ENCODE measurements around the gene GNAZ.
"Not testable (repeated sequence)": the region's sequence is repeated elsewhere in the genome, so short reads cannot be mapped to it uniquely, and the experiment has no call there.

Gene GNAZ

DNA sequence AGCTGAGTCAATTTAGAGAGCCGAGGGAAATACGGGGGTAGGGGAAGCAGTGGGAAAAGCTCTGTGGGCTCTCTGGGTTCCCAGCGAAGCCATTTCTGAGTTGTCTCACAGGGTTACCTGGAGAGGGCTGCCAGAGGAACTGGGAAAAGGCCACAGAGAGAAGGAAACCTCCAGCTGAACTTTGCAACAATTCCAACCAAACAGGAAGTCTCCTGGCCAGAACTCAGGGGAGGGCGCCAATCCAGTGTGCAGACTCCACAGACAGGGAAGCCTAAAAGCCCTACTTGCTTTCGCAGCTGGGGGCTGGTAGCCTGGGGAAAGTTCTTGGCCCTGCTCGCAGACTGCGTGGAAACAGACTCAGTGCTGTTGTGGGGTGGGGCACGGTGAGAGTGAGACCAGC lies 23.1 kb upstream of the GNAZ start:
- Histone ChIP-seq H3K9me3 (ENCODE audit: low read length) (peaks cover 3% of the 10 kb centered on the region), H3K27ac (ENCODE audit: low read depth, low read length) (no peak overlapping the region), H3K9ac (ENCODE audit: low read length) (no peak overlapping the region), H3K4me1 (ENCODE audit: insufficient read depth, low read length) (no peaks in the 10 kb centered on the region), H3K4me3 (ENCODE audit: low read depth in 1 of 2, low read length in 2 of 2) (no peak overlapping the region), H3K27me3 (ENCODE audit: control insufficient read depth in 1 of 2, insufficient read depth in 2 of 2, low read length in 2 of 2) (no peaks in the 10 kb centered on the region), H3K36me3 (ENCODE audit: insufficient read depth, low read length) (no peaks in the 10 kb centered on the region)

DNA sequence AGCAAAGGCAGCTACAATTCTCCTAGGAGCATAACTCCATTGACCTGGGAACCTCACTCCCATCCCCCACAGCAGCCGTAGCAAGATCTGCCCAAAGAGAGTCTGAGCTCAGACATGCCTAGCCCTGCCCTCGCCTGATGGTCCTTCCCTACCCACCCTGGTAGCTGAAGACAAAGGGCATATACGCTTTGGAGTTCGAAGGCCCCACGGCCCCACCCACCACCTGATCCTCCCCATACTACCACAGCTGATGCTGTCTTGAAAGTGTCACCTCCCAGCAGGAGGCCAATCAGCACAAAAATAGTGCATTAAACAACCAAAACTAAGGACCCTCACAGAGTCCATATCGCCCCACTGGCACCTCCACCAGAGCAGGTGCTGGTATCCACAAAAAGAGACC lies 22.6 kb upstream of the GNAZ start:
- Histone ChIP-seq H3K27ac (ENCODE audit: low read depth, low read length) (no peak overlapping the region), H3K9ac (ENCODE audit: low read length) (no peak overlapping the region), H3K9me3 (ENCODE audit: low read length) (peaks cover 3% of the 10 kb centered on the region), H3K36me3 (ENCODE audit: insufficient read depth, low read length) (no peaks in the 10 kb centered on the region), H3K27me3 (ENCODE audit: control insufficient read depth in 1 of 2, insufficient read depth in 2 of 2, low read length in 2 of 2) (no peaks in the 10 kb centered on the region), H3K4me1 (ENCODE audit: insufficient read depth, low read length) (no peaks in the 10 kb centered on the region), H3K4me3 (ENCODE audit: low read depth in 1 of 2, low read length in 2 of 2) (no peak overlapping the region)

DNA sequence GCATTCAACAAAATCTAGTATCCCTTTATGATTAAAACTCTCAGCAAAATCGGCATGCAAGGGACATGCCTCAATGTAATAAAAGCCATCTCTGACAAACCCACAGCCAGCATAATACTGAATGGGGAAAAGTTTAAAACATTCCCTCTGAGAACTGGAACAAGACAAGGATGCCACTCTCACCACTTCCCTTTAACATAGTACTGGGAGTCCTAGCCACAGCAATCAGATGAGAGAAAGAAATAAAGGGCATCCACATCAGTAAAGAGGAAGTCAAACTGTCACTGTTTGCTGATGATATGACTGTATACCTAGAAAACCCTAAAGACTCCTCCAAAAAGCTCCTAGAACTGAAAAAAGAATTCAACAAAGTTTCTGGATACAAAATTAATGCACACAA lies 19.8 kb upstream of the GNAZ start:
- H3K9ac ChIP-seq (ENCODE audit: low read length); H3K9me3 ChIP-seq (ENCODE audit: low read length); H3K27ac ChIP-seq (ENCODE audit: low read depth, low read length); H3K36me3 ChIP-seq (ENCODE audit: insufficient read depth, low read length); H3K4me3 ChIP-seq (ENCODE audit: low read depth in 1 of 2, low read length in 2 of 2); H3K27me3 ChIP-seq (ENCODE audit: control insufficient read depth in 1 of 2, insufficient read depth in 2 of 2, low read length in 2 of 2); H3K4me1 ChIP-seq (ENCODE audit: insufficient read depth, low read length): not testable (repeated sequence)

- H3K4me1 ChIP-seq (ENCODE audit: insufficient read depth, low read length): no peaks in the 10 kb centered on the region
- no peaks in the 10 kb centered on the region for H3K36me3 ChIP-seq (ENCODE audit: insufficient read depth, low read length)
- H3K9ac ChIP-seq (ENCODE audit: low read length): no peak overlapping the region
- H3K27me3 ChIP-seq (ENCODE audit: control insufficient read depth in 1 of 2, insufficient read depth in 2 of 2, low read length in 2 of 2): no peaks in the 10 kb centered on the region
- peaks cover 3% of the 10 kb centered on the region for H3K9me3 ChIP-seq (ENCODE audit: low read length)
- H3K4me3 ChIP-seq (ENCODE audit: low read depth in 1 of 2, low read length in 2 of 2): no peak overlapping the region
- H3K27ac ChIP-seq (ENCODE audit: low read depth, low read length): no peak overlapping the region
These were observed 17.1 kb upstream of the GNAZ start for GRCh38 chr22:23053051-23053707.

DNA sequence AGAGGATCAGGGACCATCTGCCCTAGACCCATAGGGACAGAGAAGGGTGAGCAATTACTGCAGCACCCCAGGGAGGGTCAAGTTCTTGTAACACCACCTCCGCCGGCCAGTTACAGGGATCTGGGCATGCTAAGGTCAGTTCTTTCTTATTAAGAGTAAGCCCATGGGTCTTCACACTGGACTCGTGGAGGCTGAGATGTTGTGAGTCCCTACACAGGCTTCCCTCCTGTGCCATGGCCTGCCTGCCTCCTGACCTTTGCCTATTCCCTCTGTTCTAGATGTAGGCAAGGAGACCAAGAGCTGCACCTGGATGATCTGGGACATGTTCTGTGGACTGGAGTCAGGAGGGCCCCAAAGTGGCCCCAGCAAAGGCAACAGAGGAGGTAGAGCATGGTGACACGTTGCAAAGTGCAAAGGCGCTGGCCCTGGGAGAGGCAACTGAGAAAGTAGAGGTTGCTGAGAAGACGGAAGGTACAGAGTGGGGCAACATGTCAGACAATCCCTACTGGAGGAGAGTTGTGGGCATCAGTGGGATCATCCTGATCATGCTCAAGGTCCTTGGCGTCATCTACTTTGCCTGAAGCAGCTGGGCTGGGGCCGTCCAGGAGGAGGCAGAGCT lies 16.3 kb upstream of the GNAZ start:
- Histone ChIP-seq H3K27ac (ENCODE audit: low read depth, low read length) (no peak overlapping the region), H3K27me3 (ENCODE audit: control insufficient read depth in 1 of 2, insufficient read depth in 2 of 2, low read length in 2 of 2) (no peaks in the 10 kb centered on the region), H3K9me3 (ENCODE audit: low read length) (no peaks in the 10 kb centered on the region), H3K4me3 (ENCODE audit: low read depth in 1 of 2, low read length in 2 of 2) (no peak overlapping the region), H3K36me3 (ENCODE audit: insufficient read depth, low read length) (no peaks in the 10 kb centered on the region), H3K4me1 (ENCODE audit: insufficient read depth, low read length) (no peaks in the 10 kb centered on the region), H3K9ac (ENCODE audit: low read length) (no peak overlapping the region)

- no peak overlapping the region for H3K4me3 ChIP-seq (ENCODE audit: low read depth in 1 of 2, low read length in 2 of 2)
- no peaks in the 10 kb centered on the region for H3K36me3 ChIP-seq (ENCODE audit: insufficient read depth, low read length)
- no peak overlapping the region for H3K9ac ChIP-seq (ENCODE audit: low read length)
- no peaks in the 10 kb centered on the region for H3K27me3 ChIP-seq (ENCODE audit: control insufficient read depth in 1 of 2, insufficient read depth in 2 of 2, low read length in 2 of 2)
- no peaks in the 10 kb centered on the region for H3K9me3 ChIP-seq (ENCODE audit: low read length)
- H3K4me1 ChIP-seq (ENCODE audit: insufficient read depth, low read length): no peaks in the 10 kb centered on the region
- no peak overlapping the region for H3K27ac ChIP-seq (ENCODE audit: low read depth, low read length)
These were observed 15.6 kb upstream of the GNAZ start for GRCh38 chr22:23054531-23055257.

GRCh38 chr22:23055449-23056179 lies 14.7 kb upstream of the GNAZ start:
- no peaks in the 10 kb centered on the region for H3K27me3 ChIP-seq (ENCODE audit: control insufficient read depth in 1 of 2, insufficient read depth in 2 of 2, low read length in 2 of 2)
- no peaks in the 10 kb centered on the region for H3K36me3 ChIP-seq (ENCODE audit: insufficient read depth, low read length)
- H3K4me3 ChIP-seq (ENCODE audit: low read depth in 1 of 2, low read length in 2 of 2): no peak overlapping the region
- no peaks in the 10 kb centered on the region for H3K9me3 ChIP-seq (ENCODE audit: low read length)
- no peaks in the 10 kb centered on the region for H3K4me1 ChIP-seq (ENCODE audit: insufficient read depth, low read length)
- H3K9ac ChIP-seq (ENCODE audit: low read length): no peak overlapping the region
- H3K27ac ChIP-seq (ENCODE audit: low read depth, low read length): no peak overlapping the region

- H3K9ac ChIP-seq (ENCODE audit: low read length): no peak overlapping the region
- H3K9me3 ChIP-seq (ENCODE audit: low read length): no peaks in the 10 kb centered on the region
- H3K4me3 ChIP-seq (ENCODE audit: low read depth in 1 of 2, low read length in 2 of 2): no peak overlapping the region
- no peak overlapping the region for H3K27ac ChIP-seq (ENCODE audit: low read depth, low read length)
- no peaks in the 10 kb centered on the region for H3K4me1 ChIP-seq (ENCODE audit: insufficient read depth, low read length)
- H3K36me3 ChIP-seq (ENCODE audit: insufficient read depth, low read length): no peaks in the 10 kb centered on the region
- H3K27me3 ChIP-seq (ENCODE audit: control insufficient read depth in 1 of 2, insufficient read depth in 2 of 2, low read length in 2 of 2): no peaks in the 10 kb centered on the region
These were observed 13.0 kb upstream of the GNAZ start for GRCh38 chr22:23057331-23057730.

GRCh38 chr22:23058063-23058462 lies 12.3 kb upstream of the GNAZ start:
- H3K9ac ChIP-seq (ENCODE audit: low read length): no peak overlapping the region
- H3K27me3 ChIP-seq (ENCODE audit: control insufficient read depth in 1 of 2, insufficient read depth in 2 of 2, low read length in 2 of 2): no peaks in the 10 kb centered on the region
- H3K4me3 ChIP-seq (ENCODE audit: low read depth in 1 of 2, low read length in 2 of 2): no peak overlapping the region
- H3K36me3 ChIP-seq (ENCODE audit: insufficient read depth, low read length): no peaks in the 10 kb centered on the region
- no peaks in the 10 kb centered on the region for H3K4me1 ChIP-seq (ENCODE audit: insufficient read depth, low read length)
- no peak overlapping the region for H3K27ac ChIP-seq (ENCODE audit: low read depth, low read length)
- H3K9me3 ChIP-seq (ENCODE audit: low read length): no peaks in the 10 kb centered on the region

DNA sequence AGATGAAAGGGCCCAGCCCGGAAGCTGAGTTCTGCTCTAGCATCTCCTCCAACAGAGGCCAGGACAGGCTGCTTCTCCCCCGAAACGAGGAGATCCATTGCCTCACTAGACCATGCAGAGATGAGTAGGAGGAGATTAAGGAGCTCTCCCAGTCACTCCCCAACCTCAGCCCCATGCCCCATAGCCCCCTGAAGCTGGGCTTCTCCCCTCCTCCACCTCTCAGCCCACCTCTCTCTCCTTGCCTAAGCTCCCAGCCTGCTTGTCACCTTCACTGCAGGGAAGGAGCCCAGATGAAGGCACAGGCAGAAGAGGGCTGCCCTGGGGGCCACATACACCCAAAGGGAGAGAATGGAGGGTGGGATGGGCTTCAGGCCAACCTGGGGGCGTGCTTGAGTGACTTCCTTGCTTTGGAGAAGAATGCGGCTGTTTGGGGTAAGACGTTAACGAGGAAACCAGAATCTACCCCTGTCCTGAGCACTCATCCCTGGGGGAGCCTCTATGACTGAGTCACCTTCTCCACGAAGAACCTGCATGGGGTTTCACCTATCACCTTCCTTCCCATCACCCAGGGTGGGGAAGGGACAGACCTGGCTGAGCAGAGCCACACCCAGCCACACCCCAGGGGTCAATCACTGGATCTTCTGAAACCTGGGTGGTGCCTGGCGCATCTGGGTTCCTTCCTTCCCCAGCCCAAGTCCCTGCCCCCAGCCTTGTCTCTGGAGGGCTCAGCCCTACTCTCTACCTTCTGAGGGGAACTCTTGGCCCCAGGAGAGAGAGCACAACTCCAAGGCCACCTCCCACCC lies 11.6 kb upstream of the GNAZ start:
- Histone ChIP-seq H3K27ac (ENCODE audit: low read depth, low read length) (no peak overlapping the region), H3K4me3 (ENCODE audit: low read depth in 1 of 2, low read length in 2 of 2) (no peak overlapping the region), H3K36me3 (ENCODE audit: insufficient read depth, low read length) (no peaks in the 10 kb centered on the region), H3K4me1 (ENCODE audit: insufficient read depth, low read length) (no peaks in the 10 kb centered on the region), H3K27me3 (ENCODE audit: control insufficient read depth in 1 of 2, insufficient read depth in 2 of 2, low read length in 2 of 2) (no peaks in the 10 kb centered on the region), H3K9me3 (ENCODE audit: low read length) (no peaks in the 10 kb centered on the region), H3K9ac (ENCODE audit: low read length) (no peak overlapping the region)

All from muscle layer of colon (tissue), 2 donors.